Aorta (tissue), 5 donors: ENCODE data around the gene BAG3. TPM values are rescaled to one million over a fixed set of nuclear protein-coding genes. Genes with fewer than 3 reads are reported as not detected.

ENCODE experiments used
- ATAC-seq: fragments of 200-7000 bp; cut with Tn5 transposase; one replicate; pipeline ENCODE4 v1.9.1; 2022; ENCODE audit warnings: moderate library complexity; ENCODE audit not compliant: low FRiP score
- DNase-seq, 2 donors: peaks; one replicate each; pipeline ENCODE4 v3.0.0-alpha.2; 2020
- H3K27ac ChIP-seq, 2 donors: one replicate each; pipeline ENCODE4 v1.5.1; 2013; ENCODE audit warnings: low read length in 2 of 2, mild to moderate bottlenecking in 2 of 2, moderate library complexity in 2 of 2, control low read depth in 1 of 2, inconsistent platforms in 1 of 2, low read depth in 1 of 2
- H3K27me3 ChIP-seq, 2 donors: one replicate each; pipeline ENCODE4 v1.6.1; 2013; ENCODE audit warnings: control low read depth in 1 of 2, low read length in 1 of 2, mild to moderate bottlenecking in 1 of 2, moderate library complexity in 1 of 2; ENCODE audit not compliant: insufficient read depth in 2 of 2, control insufficient read depth in 1 of 2
- H3K36me3 ChIP-seq, 2 donors: one replicate each; pipeline ENCODE4 v1.6.1; 2013; ENCODE audit warnings: control low read depth in 1 of 2, low read length in 1 of 2, mild to moderate bottlenecking in 1 of 2; ENCODE audit not compliant: insufficient read depth in 2 of 2, control insufficient read depth in 1 of 2
- H3K4me1 ChIP-seq, 2 donors: one replicate each; pipeline ENCODE4 v1.6.1; 2013; ENCODE audit warnings: low read length in 2 of 2, control low read depth in 1 of 2, mild to moderate bottlenecking in 1 of 2, moderate library complexity in 1 of 2; ENCODE audit not compliant: insufficient read depth in 2 of 2, control insufficient read depth in 1 of 2
- H3K4me3 ChIP-seq, 2 donors: one replicate each; pipeline ENCODE4 v1.5.1; 2013; ENCODE audit warnings: low read length in 2 of 2, control low read depth in 1 of 2, mild to moderate bottlenecking in 1 of 2
- H3K9me3 ChIP-seq: one replicate; pipeline ENCODE4 v1.6.1; 2013; ENCODE audit warnings: mild to moderate bottlenecking, low read length; ENCODE audit not compliant: control insufficient read depth
- WGBS, 2 donors: extraction: QIAGEN DNeasy Blood & Tissue Kit; methylation state at CpG; one replicate each; pipeline ENCODE4 v1.1.7; 2013; 5-methylcytosine and 5-hydroxymethylcytosine counted together
- intact Hi-C, 2 donors: fragments of 100-400 bp; cut with DNase I; formaldehyde crosslinking; loops; one replicate each; pipeline versions ENCODE4 v1.14.2 to v1.15.0; 2022
- polyA plus RNA-seq, 2 donors: library from polyadenylated mRNA; stranded (reverse); fragments of 200-250 nt; gene quantifications; one replicate each; pipeline ENCODE4 v1.2.3, GENCODE V29; 2013
- total RNA-seq, 2 donors: library from RNA; stranded (reverse); fragmentation: NEBNext Ultra II Directional; extraction: Animal tissue kit (Norgen Biotek cat#: 25700); gene quantifications; one replicate each; pipeline ENCODE4 v1.2.1, GENCODE V29; 2021
- donor health status: healthy with polysubstance abuse.
- donor health status: Bipolar disorder and iron deficiency.
- donor health status: DM: no; HTN: no; CAD: no.
- donor health status: DM: no; HTN: no; CAD: no.
- donor health status: DM: yes; HTN: yes; CAD: no.

The BAG3 gene
- total and polyA plus RNA-seq, 4 donors = 16.3 to 85.1 (median 46.1) TPM

DNA sequence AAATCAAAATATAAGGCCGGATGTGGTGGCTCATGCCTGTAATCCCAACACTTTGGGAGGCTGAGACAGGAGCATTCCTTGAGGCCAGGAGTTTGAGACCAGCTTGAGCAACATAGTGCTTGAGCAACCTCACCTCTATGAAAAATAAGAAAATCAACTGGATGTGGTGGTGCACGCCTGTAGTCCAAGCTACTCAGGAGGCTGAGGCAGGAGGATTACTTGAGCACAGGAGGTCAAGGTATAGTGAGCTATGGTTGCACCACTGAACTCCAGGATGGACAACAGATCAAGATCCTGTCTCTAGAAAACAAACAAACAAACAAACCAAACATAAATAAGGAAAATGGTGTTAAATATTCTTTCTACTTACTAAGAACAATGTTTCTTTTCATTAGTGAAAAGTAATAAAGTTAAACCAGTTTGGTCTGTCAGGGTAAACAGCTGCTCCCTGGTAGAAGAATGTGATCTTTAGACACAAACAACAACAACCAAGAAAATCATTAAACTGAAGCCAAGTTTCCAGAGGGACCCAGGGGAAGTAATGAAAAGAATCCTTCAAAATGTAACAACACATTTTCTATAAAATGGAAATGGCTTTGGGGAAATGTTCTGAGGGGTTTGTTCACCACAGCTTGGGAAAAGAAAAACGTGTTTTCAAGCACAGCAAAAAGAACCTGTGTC is 17.5 kb upstream of the BAG3 start:
- Histone ChIP-seq H3K4me1 (no peaks in the 10 kb centered on the region), H3K27me3 (no peaks in the 10 kb centered on the region), H3K27ac (no peak overlapping the region), H3K9me3 (no peaks in the 10 kb centered on the region), H3K36me3 (no peaks in the 10 kb centered on the region), H3K4me3 (no peak overlapping the region)
- intact Hi-C loops = no loop called here
- 68 to 72% methylated on average over 3 of the region's 3 CpGs for WGBS, 2 donors
- no peak for ATAC-seq
- DNase-seq = no peak

DNA sequence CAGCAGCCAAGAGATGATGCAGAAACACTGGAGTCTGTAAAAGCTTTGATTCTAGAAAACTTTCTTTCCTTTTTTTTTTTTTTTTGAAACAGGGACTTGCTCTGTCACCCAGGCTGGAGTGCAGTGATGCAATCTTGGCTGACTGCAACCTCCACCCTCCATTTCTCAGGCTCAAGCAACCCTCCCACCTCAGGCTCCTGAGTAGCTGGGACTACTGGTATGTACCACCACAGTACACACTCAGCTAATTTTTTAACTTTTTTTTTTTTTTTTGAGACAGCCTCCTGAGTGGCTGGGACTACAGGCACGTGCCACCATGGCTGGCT is 17.0 kb upstream of the BAG3 start:
- Histone ChIP-seq H3K27ac (no peak overlapping the region), H3K4me3 (no peak overlapping the region), H3K36me3 (no peaks in the 10 kb centered on the region), H3K4me1 (no peaks in the 10 kb centered on the region), H3K9me3 (no peaks in the 10 kb centered on the region), H3K27me3 (no peaks in the 10 kb centered on the region)
- intact Hi-C loops = no loop called here
- peak; percentile 71 for ATAC-seq
- 53 to 64% methylated on average over 1 of the region's 1 CpG for WGBS, 2 donors
- no peak for DNase-seq

DNA sequence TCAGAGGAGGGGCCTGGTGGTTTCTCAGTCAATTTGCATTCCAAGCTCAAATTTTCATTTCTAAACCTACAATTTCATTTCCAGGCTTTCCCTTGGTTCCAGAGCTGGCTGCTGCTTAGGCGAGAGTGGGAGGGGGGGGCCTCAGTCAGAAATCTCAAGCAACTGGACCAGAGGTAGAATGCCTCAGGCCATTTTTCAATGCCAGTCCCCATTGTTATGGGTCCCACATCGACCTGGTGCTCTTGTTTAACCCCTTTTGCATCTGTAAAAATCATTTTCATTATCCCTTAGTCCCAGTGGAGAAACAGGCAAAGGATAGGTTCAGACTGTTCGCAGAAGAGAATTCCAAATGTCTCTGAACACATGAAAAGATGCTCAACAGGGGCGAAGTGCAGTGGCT is 13.5 kb upstream of the BAG3 start:
- 74 to 75% methylated on average over 4 of the region's 4 CpGs for WGBS, 2 donors
- intact Hi-C loops = no loop called here

DNA sequence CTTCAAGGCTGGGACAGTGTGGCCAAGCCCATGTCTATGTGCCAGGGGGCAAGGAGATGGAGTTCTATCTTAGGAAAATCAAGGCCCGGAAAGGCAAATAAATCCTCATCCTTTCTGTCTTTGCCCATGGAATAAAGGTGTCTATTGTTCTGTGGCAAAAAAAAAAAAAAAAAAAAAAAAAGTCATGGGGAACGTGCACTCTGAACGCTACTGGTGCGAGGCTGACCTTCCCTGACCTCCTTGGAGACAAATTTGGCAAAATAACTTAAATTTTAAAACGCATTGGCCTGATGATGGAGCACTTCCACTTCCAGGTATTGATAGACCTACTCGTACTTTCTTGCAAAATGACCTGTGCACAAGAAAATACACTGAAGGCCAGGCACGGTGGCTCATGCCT is 12.2 kb upstream of the BAG3 start:
- intact Hi-C loops = no loop called here
- 75 to 79% methylated on average over 7 of the region's 7 CpGs for WGBS, 2 donors

More for the DNA sequence above, 13.5 kb upstream of the BAG3 start:
- Histone ChIP-seq H3K4me1 (no peaks in the 10 kb centered on the region), H3K27ac (no peak overlapping the region), H3K27me3 (no peaks in the 10 kb centered on the region), H3K4me3 (no peak overlapping the region), H3K9me3 (no peaks in the 10 kb centered on the region), H3K36me3 (no peaks in the 10 kb centered on the region)
- DNase-seq (no peak), ATAC-seq (no peak)

DNA sequence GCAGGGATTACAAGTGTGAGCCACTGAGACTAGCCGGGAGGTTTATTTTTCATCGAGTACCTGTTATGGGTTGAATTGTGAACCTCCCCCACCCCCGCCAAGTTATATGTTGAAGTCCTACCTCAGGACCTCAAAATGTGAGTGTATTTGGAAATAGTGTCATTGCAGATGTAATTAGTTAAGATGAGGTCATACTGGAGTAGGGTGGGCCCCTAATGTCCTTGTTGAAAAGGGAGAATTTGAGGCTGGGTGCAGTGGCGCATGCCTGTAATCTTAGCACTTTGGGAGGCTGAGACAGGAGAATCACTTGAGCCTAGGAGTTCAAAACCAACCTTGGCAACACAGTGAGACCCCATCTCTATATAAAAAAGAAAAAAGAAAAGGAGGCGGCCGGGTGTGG is 10.8 kb upstream of the BAG3 start:
- intact Hi-C loops = no loop called here
- Histone ChIP-seq H3K9me3 (peaks cover 3% of the 10 kb centered on the region), H3K4me1 (no peaks in the 10 kb centered on the region), H3K27me3 (no peaks in the 10 kb centered on the region), H3K36me3 (no peaks in the 10 kb centered on the region), H3K27ac (no peak overlapping the region), H3K4me3 (no peak overlapping the region)
- WGBS, 2 donors = 90 to 92% methylated on average over 6 of the region's 6 CpGs
- ATAC-seq = no peak
- no peak for DNase-seq

More for the DNA sequence above, 12.2 kb upstream of the BAG3 start:
- Histone ChIP-seq H3K27ac (no peak overlapping the region), H3K4me3 (no peak overlapping the region), H3K27me3 (no peaks in the 10 kb centered on the region), H3K4me1 (no peaks in the 10 kb centered on the region), H3K36me3 (no peaks in the 10 kb centered on the region), H3K9me3 (no peaks in the 10 kb centered on the region)
- DNase-seq (no peak), ATAC-seq (no peak)

DNA sequence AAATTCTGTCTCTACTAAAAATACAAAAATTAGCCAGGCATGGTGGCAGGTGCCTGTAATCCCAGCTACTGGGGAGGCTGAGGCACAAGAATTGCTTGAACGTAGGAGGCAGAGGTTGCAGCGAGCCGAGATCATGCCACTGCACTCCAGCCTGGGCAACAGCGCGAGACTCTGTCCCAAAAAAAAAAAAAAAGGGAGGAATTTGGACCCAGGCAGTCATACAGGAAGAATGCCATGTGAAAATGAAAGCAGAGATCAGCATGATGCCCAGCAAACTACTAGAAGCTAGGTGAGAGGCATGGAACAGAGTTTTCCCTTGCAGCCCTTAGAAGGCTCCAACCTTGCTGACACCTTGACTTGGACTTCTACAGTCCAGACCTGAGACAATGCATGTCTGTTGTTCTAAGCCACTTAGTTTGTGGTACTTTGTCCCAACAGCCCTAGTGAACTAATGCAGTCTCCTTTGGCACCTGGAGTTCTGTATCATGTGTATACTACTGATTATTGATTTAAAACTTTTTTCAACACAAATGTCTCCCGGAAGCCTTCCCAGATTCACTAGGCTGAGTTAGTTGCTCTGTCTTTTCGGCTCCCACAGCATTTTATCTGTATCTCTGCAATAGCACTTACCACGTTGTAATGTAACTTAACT is 10.2 kb upstream of the BAG3 start:
- intact Hi-C loops = no loop called here
- DNase-seq (no peak), ATAC-seq (no peak)
- no peak overlapping the region for H3K4me3 ChIP-seq
- H3K4me1 ChIP-seq = no peaks in the 10 kb centered on the region
- no peak overlapping the region for H3K27ac ChIP-seq
- no peaks in the 10 kb centered on the region for H3K27me3 ChIP-seq
- H3K36me3 ChIP-seq = no peaks in the 10 kb centered on the region
- 59 to 64% methylated on average over 8 of the region's 8 CpGs for WGBS, 2 donors
- H3K9me3 ChIP-seq = peaks cover 3% of the 10 kb centered on the region

DNA sequence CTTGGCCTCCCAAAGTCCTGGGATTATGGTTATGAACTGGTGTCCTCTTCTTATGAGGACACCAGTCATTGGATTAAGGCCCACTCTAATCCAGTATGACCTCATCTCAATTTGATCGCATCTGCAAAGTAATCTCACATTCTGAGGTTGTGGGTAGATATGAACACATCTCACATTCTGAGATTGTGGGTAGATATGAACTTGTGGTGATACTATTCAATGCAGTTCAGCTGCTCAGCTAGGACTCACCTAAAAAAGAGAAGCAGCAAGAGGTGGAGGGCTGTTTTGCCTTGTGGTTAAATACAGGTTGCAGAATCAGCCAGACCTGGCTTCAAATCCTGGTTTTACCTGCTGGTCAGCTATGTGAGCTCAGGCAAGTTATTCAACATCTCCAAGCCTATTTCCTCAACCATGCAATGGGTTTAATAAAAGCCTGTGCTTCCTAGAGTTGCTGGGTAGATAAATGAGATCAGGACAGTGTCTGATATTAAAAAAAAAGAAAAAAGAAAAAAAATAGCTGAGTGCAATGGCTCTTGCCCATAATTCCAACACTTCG is 8.5 kb upstream of the BAG3 start:
- intact Hi-C loops = no loop called here
- peaks cover 3% of the 10 kb centered on the region for H3K9me3 ChIP-seq
- no peak for ATAC-seq

DNA sequence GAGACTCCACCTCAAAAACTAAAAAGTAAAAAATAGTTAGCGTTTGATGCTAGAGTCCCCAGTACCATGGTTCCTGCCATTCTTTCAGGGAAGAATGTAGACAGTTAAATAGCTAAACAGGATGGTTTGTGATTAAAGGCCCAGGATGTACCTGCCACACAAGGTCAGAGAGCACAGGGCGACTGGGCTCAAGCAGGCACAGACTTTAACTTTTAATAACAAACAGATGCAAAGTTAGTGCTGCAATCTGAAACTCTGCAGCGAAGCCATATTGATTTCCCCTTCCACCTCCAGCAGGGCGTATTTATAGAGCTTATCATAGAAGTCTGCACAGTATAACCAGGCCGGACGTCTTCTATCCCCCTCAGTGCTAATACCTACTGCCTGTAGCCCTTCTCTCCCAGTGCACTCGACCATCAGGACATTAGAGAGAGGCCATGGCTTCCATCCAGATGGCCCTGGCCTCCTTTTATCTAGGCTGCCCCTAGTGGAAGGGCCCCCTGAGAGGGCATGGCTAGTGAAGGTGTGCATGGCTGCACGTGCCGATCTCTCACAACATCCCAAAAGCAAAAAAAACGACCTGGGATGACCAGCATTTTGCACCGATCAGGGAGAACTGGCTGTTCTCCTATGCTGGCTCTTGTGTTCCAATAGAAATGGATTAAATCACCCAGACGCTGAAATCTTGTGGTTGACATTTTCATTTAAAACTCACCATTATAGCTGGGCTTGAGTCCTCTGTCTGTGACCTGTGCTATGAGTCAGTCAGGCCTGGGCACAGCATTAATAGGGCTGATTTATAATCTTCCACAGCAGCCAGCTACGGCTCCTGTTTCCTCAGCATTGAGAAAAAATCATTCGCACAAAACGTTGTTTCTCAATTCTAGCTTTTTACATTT is 7.6 kb upstream of the BAG3 start:
- Histone ChIP-seq H3K4me1 (no peaks in the 10 kb centered on the region), H3K36me3 (no peaks in the 10 kb centered on the region), H3K27me3 (no peaks in the 10 kb centered on the region), H3K4me3 (no peak overlapping the region), H3K27ac (no peak overlapping the region), H3K9me3 (peaks cover 3% of the 10 kb centered on the region)
- ATAC-seq (no peak), DNase-seq (no peak)
- intact Hi-C loops = no loop called here
- 80 to 81% methylated on average over 15 of the region's 15 CpGs for WGBS, 2 donors

More for the DNA sequence above, 8.5 kb upstream of the BAG3 start:
- Histone ChIP-seq H3K36me3 (no peaks in the 10 kb centered on the region), H3K4me3 (no peak overlapping the region), H3K4me1 (no peaks in the 10 kb centered on the region), H3K27ac (no peak overlapping the region), H3K27me3 (no peaks in the 10 kb centered on the region)
- DNase-seq = no peak
- 89 to 95% methylated on average over 2 of the region's 2 CpGs for WGBS, 2 donors
